NB4 (cell line): Measurements from ENCODE around the gene SAMD11.

ENCODE experiments used
- DNase-seq: peaks from one replicate; pipeline ENCODE4 v3.0.0; 2010; ENCODE audit warnings: low read depth
- H3K4me3 ChIP-seq: one replicate; pipeline ENCODE4 v1.5.1; 2011; ENCODE audit warnings: mild to moderate bottlenecking, low read depth, low read length, moderate library complexity
- MAX ChIP-seq: IDR thresholded peaks from 2 replicates; pipeline ENCODE4 v1.6.1; 2011; ENCODE audit warnings: low read depth, low read length
- MYC ChIP-seq: IDR thresholded peaks from 2 replicates; pipeline ENCODE4 v1.6.1; 2011; ENCODE audit warnings: low read depth, low read length
- POLR2A ChIP-seq: IDR thresholded peaks from 2 replicates; pipeline ENCODE4 v1.6.1; 2011; ENCODE audit warnings: mild to moderate bottlenecking; ENCODE audit not compliant: insufficient read length; ENCODE audit errors: extremely low read depth
- TF ChIP-seq, protein P1 (sequence below): IDR thresholded peaks from one replicate; pipeline ENCODE4 v1.5.1; 2012; ENCODE audit warnings: low read depth, low read length

The SAMD11 gene

GRCh38 chr1:980602-981395 lies 57.1 kb downstream of the SAMD11 start:
- H3K4me3 ChIP-seq = no peak overlapping the region
- DNase-seq = no peak
- TF ChIP-seq, protein P1, sequence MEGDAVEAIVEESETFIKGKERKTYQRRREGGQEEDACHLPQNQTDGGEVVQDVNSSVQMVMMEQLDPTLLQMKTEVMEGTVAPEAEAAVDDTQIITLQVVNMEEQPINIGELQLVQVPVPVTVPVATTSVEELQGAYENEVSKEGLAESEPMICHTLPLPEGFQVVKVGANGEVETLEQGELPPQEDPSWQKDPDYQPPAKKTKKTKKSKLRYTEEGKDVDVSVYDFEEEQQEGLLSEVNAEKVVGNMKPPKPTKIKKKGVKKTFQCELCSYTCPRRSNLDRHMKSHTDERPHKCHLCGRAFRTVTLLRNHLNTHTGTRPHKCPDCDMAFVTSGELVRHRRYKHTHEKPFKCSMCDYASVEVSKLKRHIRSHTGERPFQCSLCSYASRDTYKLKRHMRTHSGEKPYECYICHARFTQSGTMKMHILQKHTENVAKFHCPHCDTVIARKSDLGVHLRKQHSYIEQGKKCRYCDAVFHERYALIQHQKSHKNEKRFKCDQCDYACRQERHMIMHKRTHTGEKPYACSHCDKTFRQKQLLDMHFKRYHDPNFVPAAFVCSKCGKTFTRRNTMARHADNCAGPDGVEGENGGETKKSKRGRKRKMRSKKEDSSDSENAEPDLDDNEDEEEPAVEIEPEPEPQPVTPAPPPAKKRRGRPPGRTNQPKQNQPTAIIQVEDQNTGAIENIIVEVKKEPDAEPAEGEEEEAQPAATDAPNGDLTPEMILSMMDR = no peak
- no peak for TF ChIP-seq POLR2A
- TF ChIP-seq MAX = no peak
- TF ChIP-seq MYC = no peak

DNA sequence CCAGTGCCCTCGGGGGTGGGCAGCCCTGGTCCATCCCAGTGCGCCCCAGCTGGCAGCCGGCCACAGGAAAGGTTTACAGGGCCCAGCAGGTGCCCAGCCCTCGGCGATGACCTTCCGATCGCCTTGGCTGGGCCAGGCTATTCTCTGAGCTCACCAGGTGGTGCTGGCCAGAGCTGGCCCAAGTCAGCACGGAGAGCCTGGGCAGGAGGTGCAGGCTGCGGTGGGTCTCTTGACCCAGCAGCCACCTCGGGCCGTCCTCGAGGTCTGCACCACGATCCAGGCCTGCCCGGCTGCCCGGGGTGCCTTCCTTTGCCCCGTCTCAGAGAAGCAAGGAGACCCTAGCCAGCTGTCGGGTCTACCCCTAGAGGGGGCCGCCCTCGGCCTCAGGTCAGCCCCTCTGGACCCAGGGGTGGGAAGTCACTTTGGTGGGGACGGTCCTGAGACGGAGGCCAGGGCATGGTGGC lies 57.8 kb downstream of the SAMD11 start:
- no peak for DNase-seq
- TF ChIP-seq MAX = no peak
- no peak overlapping the region for H3K4me3 ChIP-seq

DNA sequence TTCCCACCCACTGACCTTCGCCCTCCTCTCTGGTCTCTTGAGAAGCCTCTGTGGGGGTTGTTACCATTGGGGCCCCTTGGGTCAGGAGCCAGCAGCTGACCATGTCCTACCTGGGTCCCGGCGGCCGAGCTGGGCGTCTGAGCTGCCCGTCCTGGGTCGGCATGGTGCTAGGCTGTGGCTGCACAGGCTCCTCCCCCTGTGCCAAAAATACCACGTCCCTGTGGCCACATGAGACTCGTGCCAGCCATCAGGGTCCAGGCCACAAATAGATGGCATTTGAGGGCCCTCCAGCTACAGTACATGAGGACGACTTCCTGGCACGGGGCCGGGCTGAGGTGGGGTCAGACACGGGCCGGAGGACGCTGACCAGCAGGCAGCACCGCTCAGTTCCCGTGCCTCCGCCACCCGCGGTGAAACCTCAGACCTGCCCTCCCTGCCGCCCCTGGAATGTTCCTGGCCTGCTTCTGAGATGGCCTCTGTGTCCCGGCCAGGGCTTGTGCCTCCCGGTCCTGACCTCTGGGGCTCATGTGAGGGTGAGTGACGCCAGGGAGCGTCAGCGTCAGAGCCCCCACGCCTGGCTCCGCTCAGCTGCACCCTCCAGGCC lies 58.3 kb downstream of the SAMD11 start, which contains the start of gene PERM1:
PERM1 (minus strand) TSS at position 139 of the 604 bp plus-strand sequence. CDS start 1,064 bp downstream, outside the sequence.
- TF ChIP-seq POLR2A (no peak), MAX (no peak), MYC (no peak)
- TF ChIP-seq, protein P1 = no peak
- DNase-seq = no peak
- no peak within 1 kb of the TSS for H3K4me3 ChIP-seq

DNA sequence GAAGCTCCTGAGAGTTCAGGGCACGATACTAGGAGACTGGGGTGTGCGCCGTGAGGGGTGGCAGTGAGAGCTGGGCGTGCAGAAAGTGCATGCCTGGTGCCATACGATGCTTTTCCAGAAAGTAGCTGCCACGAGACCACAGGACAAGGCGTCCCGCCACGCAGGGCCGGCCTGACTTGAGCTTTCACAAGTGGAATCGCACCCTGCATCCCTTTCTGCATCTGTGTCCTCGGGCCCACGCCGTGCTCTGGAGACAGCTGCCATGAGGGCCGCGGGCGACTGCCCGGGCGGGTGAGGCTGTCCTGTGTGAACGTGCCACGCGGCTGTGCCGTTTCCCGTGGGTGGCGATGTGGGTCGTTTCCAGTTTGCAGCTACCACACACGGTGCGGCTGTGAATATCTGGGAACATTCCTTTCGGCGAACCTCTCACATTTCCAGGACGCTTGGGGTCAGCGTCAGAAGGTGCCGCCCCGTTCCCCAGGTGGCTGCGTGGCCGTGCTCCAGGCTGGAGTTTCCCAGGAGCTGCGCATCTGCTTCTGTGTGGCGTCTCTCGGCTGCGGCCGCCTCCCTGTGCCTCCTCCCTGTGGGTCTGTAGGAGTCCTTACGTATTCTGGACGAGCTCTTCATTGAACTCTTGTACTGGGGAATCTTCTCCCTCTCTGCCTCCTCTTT lies 59.2 kb downstream of the SAMD11 start:
- no peak for DNase-seq
- no peak overlapping the region for H3K4me3 ChIP-seq
- TF ChIP-seq, protein P1 = no peak
- no peak for TF ChIP-seq POLR2A
- no peak for TF ChIP-seq MYC
- no peak for TF ChIP-seq MAX

DNA sequence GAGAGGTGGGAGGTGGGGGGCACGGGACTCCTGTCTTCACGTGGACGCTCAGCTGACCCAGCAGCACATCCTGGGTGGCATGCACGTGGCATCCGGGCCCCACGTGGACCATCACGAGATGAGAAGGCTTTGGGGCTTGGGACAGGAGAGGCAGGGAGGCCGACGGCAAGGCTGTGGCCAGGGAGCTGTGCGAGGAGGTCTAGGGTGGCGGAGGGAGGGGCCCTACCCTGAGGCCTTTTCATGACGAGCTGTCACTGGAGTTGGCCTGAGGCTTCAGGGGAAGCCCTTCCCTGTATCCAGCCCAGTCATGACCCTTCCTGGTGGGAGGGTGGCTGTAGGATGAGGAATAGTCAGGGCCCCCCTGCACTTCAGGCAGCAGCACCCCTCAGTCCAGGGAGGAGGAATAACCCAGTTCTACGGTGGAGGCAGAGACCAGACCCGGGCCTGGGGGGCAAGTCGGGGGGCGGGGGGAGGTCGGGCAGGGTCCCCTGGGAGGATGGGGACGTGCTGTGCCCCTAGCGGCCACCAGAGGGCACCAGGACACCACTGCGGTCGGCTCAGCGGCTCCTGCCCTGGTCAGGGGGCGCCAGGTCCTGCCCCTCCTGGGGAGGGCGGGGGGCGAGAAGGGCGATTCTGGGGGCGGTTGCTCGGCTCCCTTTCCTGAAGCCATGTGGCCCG lies 60.2 kb downstream of the SAMD11 start:
- peak; percentile 43 for DNase-seq
- no peak for TF ChIP-seq MYC
- TF ChIP-seq, protein P1 = peak; percentile 61
- no peak overlapping the region for H3K4me3 ChIP-seq

DNA sequence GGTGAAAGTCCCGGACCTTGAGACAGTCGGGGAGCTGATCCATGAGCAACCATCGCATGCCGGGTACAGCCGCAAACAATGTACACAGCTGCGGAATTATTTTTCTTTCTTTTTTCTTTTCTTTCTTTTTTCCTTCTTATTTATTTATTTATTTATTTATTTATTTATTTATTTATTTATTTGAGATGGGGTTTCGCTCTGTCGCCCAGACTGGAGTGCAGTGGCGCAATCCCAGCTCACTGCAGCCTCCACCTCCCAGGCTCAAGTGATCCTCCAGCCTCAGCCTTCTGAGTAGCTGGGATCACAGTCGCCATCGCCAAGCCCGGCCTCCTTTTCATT lies 60.7 kb downstream of the SAMD11 start:
- no peak for DNase-seq
- H3K4me3 ChIP-seq = no peak overlapping the region
- TF ChIP-seq, protein P1 = no peak
- TF ChIP-seq MAX = no peak
- TF ChIP-seq POLR2A = no peak
- TF ChIP-seq MYC = no peak
